Smooth muscle cell (in vitro differentiated cells): ENCODE data around the gene RPL15. TPM values are rescaled to one million over a fixed set of nuclear protein-coding genes. Genes with fewer than 3 reads are reported as not detected.
"Not testable (repeated sequence)": the region's sequence is repeated elsewhere in the genome, so short reads cannot be mapped to it uniquely, and the experiment has no call there.

Source experiments
- DNase-seq: peaks from one replicate; lab custom pipeline; 2025; ENCODE audit not compliant: unreplicated experiment; lab: John Stamatoyannopoulos, UW
- H2AFZ ChIP-seq: fragments of 200-600 bp; sonication (generic); 2 replicates; pipeline ENCODE4 v1.6.0; 2016; ENCODE audit warnings: antibody characterized with exemption, low read depth, mild to moderate bottlenecking
- H3F3A ChIP-seq: fragments of 200-600 bp; sonication (generic); 2 replicates; pipeline ENCODE4 v1.6.0; 2017; ENCODE audit warnings: antibody characterized with exemption, low read depth
- H3K27ac ChIP-seq: fragments of 200-600 bp; sonication (generic); 2 replicates; pipeline ENCODE4 v1.5.1; 2016; ENCODE audit warnings: low read depth, mild to moderate bottlenecking
- H3K27me3 ChIP-seq: fragments of 200-600 bp; sonication (generic); 2 replicates; pipeline ENCODE4 v1.6.1; 2016; ENCODE audit warnings: low read depth, mild to moderate bottlenecking
- H3K36me3 ChIP-seq: fragments of 200-600 bp; sonication (generic); 2 replicates; pipeline ENCODE4 v1.5.1; 2016; ENCODE audit warnings: low read depth
- H3K4me1 ChIP-seq: fragments of 200-600 bp; sonication (generic); 2 replicates; pipeline ENCODE4 v1.5.1; 2016; ENCODE audit warnings: low read depth
- H3K4me2 ChIP-seq: fragments of 200-600 bp; sonication (generic); 2 replicates; pipeline ENCODE4 v1.6.0; 2016; ENCODE audit warnings: mild to moderate bottlenecking
- H3K4me3 ChIP-seq: fragments of 200-600 bp; sonication (generic); 2 replicates; pipeline ENCODE4 v1.5.1; 2016; ENCODE audit warnings: mild to moderate bottlenecking
- H3K79me2 ChIP-seq: fragments of 200-600 bp; sonication (generic); 2 replicates; pipeline ENCODE4 v1.6.0; 2016; ENCODE audit warnings: low read depth, mild to moderate bottlenecking
- H3K9ac ChIP-seq: fragments of 200-600 bp; sonication (generic); 2 replicates; pipeline ENCODE4 v1.6.0; 2016; ENCODE audit warnings: low read depth
- H3K9me3 ChIP-seq: fragments of 200-600 bp; sonication (generic); replicated peaks from 2 replicates; pipeline ENCODE4 v1.5.1; 2016; ENCODE audit warnings: low read depth
- H4K20me1 ChIP-seq: fragments of 200-600 bp; sonication (generic); 2 replicates; pipeline ENCODE4 v1.6.0; 2016; ENCODE audit warnings: low read depth
- CTCF ChIP-seq: fragments of 200-600 bp; sonication (generic); IDR thresholded peaks from 2 replicates; pipeline ENCODE4 v1.5.1; 2017; ENCODE audit warnings: borderline replicate concordance, mild to moderate bottlenecking, antibody characterized with exemption; ENCODE audit not compliant: insufficient read depth, poor library complexity, severe bottlenecking
- WGBS: methylation state at CpG from one replicate; pipeline ENCODE4 v1.1.7; 2016; ENCODE audit warnings: low lambda C conversion rate; 5-methylcytosine and 5-hydroxymethylcytosine counted together
- polyA plus RNA-seq: library from polyadenylated mRNA; unstranded; fragments of >200 nt; fragmentation: Nextera tagmentation; extraction: Ambion mirVana; gene quantifications from 2 replicates; pipeline ENCODE4 v1.2.1, GENCODE V29; 2016
- total RNA-seq: library from RNA; depleted of rRNA; stranded (reverse); fragments of >200 nt; gene quantifications from 2 replicates; pipeline ENCODE4 v1.2.3, GENCODE V29; 2014

The RPL15 gene
- total and polyA plus RNA-seq, 2 experiments from 2014 or later: 1,471 to 2,505 TPM

GRCh38 chr3:23913873-23914743 lies 2.8 kb upstream of the RPL15 start:
- WGBS: 88% methylated on average over 3 of the region's 3 CpGs
- Histone ChIP-seq H3K79me2 (peaks cover 62% of the 10 kb centered on the region), H2AFZ (no peak overlapping the region)

DNA sequence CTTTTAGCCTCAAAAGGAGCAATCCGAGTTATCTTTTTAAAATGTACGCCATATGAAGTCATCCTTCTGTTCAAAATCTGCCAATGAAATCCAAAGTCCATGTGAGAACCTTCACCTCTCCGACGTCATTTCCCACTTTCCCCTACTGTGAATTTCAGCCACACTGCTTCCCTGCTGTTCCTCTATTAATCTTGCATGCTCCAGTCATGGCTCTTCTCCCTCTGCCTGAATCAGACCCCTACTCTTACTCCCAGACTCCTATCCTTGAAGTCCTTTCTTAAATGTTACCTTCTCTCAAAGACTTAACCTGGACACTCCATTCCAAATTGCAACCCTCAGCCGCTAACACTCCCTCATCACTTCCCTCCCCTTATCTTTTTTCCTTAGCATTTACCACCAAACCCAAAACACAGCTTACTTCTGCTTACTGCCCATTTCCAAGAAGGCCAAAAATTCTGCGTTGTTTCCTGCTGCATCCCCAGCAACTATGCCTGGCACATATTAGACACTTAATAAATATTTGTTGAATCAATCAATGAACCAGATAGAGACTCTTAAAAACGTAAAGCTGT lies 1.3 kb upstream of the RPL15 start:
- no peaks in the 10 kb centered on the region for H3K27me3 ChIP-seq
- 29% methylated on average over 7 of the region's 7 CpGs for WGBS
- DNase-seq: no peak
- H3K9me3 ChIP-seq: no peaks in the 10 kb centered on the region
- peaks cover 50% of the 10 kb centered on the region for H4K20me1 ChIP-seq
- H3K9ac ChIP-seq: peak overlapping the region; percentile 84
- H3K4me2 ChIP-seq: peak overlapping the region; percentile 87
- peak overlapping the region; percentile 71 for H3K27ac ChIP-seq
- peaks cover 5% of the 10 kb centered on the region for H3K36me3 ChIP-seq
- H2AFZ ChIP-seq: no peak overlapping the region
- H3K4me3 ChIP-seq: peak overlapping the region; percentile 85
- peaks cover 26% of the 10 kb centered on the region for H3K4me1 ChIP-seq
- peaks cover 62% of the 10 kb centered on the region for H3K79me2 ChIP-seq
- peaks cover 21% of the 10 kb centered on the region for H3F3A ChIP-seq
- no peak for TF ChIP-seq CTCF

More at GRCh38 chr3:23913873-23914743, 2.8 kb upstream of the RPL15 start:
- peaks cover 34% of the 10 kb centered on the region for H4K20me1 ChIP-seq
- H3K27me3 ChIP-seq: no peaks in the 10 kb centered on the region
- no peak overlapping the region for H3K27ac ChIP-seq
- no peak for DNase-seq
- no peaks in the 10 kb centered on the region for H3K9me3 ChIP-seq
- H3K4me2 ChIP-seq: no peak overlapping the region
- H3K4me1 ChIP-seq: peaks cover 26% of the 10 kb centered on the region
- H3K36me3 ChIP-seq: peaks cover 10% of the 10 kb centered on the region
- no peak for TF ChIP-seq CTCF
- H3K4me3 ChIP-seq: no peak overlapping the region
- H3F3A ChIP-seq: peaks cover 13% of the 10 kb centered on the region
- H3K9ac ChIP-seq: no peak overlapping the region

- H3K9me3 ChIP-seq: no peaks in the 10 kb centered on the region
- H3K4me3 ChIP-seq: peak overlapping the region; percentile 85
- no peaks in the 10 kb centered on the region for H3K27me3 ChIP-seq
- H2AFZ ChIP-seq: peak overlapping the region; percentile 83
- H3K79me2 ChIP-seq: peaks cover 61% of the 10 kb centered on the region
- H3K36me3 ChIP-seq: no peaks in the 10 kb centered on the region
- peak overlapping the region; percentile 71 for H3K27ac ChIP-seq
- DNase-seq: peak; percentile 75
- H3F3A ChIP-seq: peaks cover 21% of the 10 kb centered on the region
- 2% methylated on average over 47 of the region's 48 CpGs for WGBS
- peaks cover 56% of the 10 kb centered on the region for H4K20me1 ChIP-seq
- peaks cover 26% of the 10 kb centered on the region for H3K4me1 ChIP-seq
- no peak for TF ChIP-seq CTCF
- H3K4me2 ChIP-seq: peak overlapping the region; percentile 87
- H3K9ac ChIP-seq: peak overlapping the region; percentile 84
Observed at GRCh38 chr3:23916152-23916885, 613 bp upstream of the RPL15 start.

GRCh38 chr3:23917679-23918303 lies 859 bp downstream of the RPL15 start:
- peak overlapping the region; percentile 70 for H3K27ac ChIP-seq
- H3K9ac ChIP-seq: peak overlapping the region; percentile 87
- not testable (repeated sequence) for H3K36me3 ChIP-seq, H3K27me3 ChIP-seq, DNase-seq, H3K9me3 ChIP-seq, H2AFZ ChIP-seq
- H3K4me2 ChIP-seq: peak overlapping the region; percentile 99
- H3K4me3 ChIP-seq: peak overlapping the region; percentile 85
- peaks cover 46% of the 10 kb centered on the region for H3K79me2 ChIP-seq
- peaks cover 49% of the 10 kb centered on the region for H4K20me1 ChIP-seq
- WGBS: 2% methylated on average over 21 of the region's 21 CpGs
- H3F3A ChIP-seq: peaks cover 21% of the 10 kb centered on the region
- H3K4me1 ChIP-seq: peaks cover 26% of the 10 kb centered on the region

- H3K27me3 ChIP-seq, DNase-seq, H3K9me3 ChIP-seq, H3K36me3 ChIP-seq, H2AFZ ChIP-seq: not testable (repeated sequence)
- peaks cover 26% of the 10 kb centered on the region for H3K4me1 ChIP-seq
- H3K9ac ChIP-seq: peak overlapping the region; percentile 87
- peaks cover 46% of the 10 kb centered on the region for H4K20me1 ChIP-seq
- peak overlapping the region; percentile 99 for H3K4me2 ChIP-seq
- 21% methylated on average over 12 of the region's 12 CpGs for WGBS
- H3F3A ChIP-seq: peaks cover 21% of the 10 kb centered on the region
- H3K79me2 ChIP-seq: peaks cover 40% of the 10 kb centered on the region
- peak overlapping the region; percentile 85 for H3K4me3 ChIP-seq
- peak overlapping the region; percentile 70 for H3K27ac ChIP-seq
Observed at GRCh38 chr3:23918331-23918730, 1.4 kb downstream of the RPL15 start.
